22Rv1 (cell line): ENCODE data around the gene DRAXIN.

Source experiments
- CTCF ChIP-seq: fragments of 450-650 bp; IDR thresholded peaks from 2 replicates; pipeline ENCODE4 v1.5.1; 2017; ENCODE audit warnings: mild to moderate bottlenecking
- ZFX ChIP-seq: fragments of 450-650 bp; IDR thresholded peaks from 2 replicates; pipeline ENCODE4 v1.6.1; 2017; ENCODE audit warnings: antibody characterized with exemption, borderline replicate concordance

DNA sequence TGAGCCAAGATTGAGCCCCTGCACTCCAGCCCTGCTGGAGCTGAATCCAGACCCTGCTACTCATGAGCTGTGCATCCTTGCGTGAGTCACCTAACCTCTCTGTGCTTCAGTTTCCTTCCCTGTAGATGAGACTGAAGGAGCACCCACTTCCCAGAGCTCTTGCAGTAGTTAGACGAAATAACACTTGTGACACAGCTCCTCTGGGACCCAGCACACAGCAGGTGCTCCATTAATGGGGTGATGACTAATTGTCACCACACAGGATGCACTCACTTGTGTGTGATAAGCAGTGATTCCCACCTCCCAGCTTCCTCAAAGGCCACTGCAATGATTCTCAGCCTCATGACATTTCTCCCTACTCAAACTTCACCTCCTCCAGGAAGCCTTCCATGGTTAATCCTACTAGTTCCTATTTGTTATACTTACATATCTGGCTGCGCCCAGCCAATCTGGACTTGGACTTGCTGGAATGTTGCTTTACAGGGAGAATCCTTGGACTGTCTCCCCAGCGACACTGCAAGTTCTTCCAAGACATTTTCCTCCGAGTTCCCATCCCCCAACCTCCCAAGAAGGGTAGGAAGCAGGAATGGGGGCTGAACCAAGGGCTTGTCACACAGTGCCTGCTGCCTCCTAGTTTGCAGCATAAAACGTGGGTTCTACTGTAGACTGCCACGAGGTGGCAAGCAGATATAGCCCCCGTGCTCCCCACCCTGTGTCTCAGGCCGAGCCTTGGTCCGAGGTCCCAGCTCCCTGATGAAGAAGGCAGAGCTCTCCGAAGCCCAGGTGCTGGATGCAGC is 17.2 kb downstream of the DRAXIN start:
- no peak for TF ChIP-seq CTCF
- no peak for TF ChIP-seq ZFX
